ENCODE measurements around the gene CDKAL1.

Gene CDKAL1

DNA sequence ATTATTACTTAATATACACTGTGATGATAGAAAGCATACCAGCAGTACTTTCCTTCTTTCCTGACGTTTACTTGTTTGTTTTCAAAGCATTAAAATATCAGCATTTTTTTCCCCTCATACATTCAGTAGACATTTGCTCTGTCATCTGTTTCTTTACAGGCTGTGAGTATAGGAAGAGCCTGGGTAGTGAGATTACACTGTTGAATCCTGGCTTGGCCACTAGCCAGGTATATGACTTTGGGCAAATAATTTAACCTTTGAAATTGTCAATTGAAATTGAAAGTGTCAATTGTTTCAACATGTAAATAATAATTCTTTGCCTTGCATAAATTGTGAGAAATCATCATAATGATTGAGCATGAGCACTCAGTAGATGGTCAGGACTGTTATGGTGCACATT is 336.2 kb downstream of the CDKAL1 start:
- no peak overlapping the region for H3K4me3 ChIP-seq (ENCODE audit: low read depth, low read length)
- CTCF ChIA-PET, result no interaction called here
- TF ChIP-seq, protein P1, sequence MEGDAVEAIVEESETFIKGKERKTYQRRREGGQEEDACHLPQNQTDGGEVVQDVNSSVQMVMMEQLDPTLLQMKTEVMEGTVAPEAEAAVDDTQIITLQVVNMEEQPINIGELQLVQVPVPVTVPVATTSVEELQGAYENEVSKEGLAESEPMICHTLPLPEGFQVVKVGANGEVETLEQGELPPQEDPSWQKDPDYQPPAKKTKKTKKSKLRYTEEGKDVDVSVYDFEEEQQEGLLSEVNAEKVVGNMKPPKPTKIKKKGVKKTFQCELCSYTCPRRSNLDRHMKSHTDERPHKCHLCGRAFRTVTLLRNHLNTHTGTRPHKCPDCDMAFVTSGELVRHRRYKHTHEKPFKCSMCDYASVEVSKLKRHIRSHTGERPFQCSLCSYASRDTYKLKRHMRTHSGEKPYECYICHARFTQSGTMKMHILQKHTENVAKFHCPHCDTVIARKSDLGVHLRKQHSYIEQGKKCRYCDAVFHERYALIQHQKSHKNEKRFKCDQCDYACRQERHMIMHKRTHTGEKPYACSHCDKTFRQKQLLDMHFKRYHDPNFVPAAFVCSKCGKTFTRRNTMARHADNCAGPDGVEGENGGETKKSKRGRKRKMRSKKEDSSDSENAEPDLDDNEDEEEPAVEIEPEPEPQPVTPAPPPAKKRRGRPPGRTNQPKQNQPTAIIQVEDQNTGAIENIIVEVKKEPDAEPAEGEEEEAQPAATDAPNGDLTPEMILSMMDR (IDR thresholded peaks at IDR 0.05; ENCODE audit: insufficient read depth, low read length, missing control alignments), result no peak
- no peak for DNase-seq (ENCODE audit: low read depth, low spot score)
- POLR2A ChIA-PET, result no interaction called here

DNA sequence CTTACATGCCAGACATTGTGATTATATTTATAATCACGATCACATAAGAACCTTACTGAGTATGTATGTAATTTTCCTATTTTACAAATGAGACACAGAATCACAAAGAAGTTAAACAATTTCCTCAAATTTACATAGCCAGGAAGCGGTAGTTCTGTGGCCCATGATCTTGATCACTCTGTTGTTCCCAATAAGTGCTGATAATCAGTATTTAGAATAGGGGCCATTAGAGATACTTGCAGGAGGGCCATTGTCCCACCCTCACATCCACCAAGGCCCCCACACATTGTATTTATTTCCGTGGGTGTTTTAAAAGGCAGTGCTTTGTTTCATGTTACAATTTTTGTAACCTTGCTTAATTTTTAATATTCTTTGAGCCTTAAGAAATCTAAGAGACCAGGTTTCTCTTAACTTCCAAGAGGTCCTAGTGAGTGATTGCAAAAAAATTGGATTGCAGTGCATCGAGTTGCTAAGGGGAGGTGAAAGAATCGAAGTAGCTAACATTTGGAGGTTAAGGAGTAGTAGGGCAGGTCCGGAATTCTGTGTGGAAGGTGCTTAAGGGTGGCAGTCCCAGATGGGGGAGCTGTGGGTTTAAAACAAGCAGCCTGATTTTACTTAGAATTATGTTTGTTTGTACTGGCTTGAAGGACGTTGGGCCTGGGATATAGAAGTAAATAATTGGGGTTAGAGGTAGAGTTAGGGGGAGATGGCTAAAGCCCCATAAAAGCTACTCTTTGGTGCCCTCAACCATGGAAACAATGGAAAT is 339.4 kb downstream of the CDKAL1 start:
- CTCF ChIA-PET, result interaction anchor here (0.6 to 7.0 kb wide), 3 partner anchors 715 to 1448 kb away, joined by 3 to 45 read pairs (median 3); no protein-coding TSS in a partner anchor
- H3K4me3 ChIP-seq (ENCODE audit: low read depth, low read length), result no peak overlapping the region
- no peak for DNase-seq (ENCODE audit: low read depth, low spot score)
- POLR2A ChIA-PET, result no interaction called here
- TF ChIP-seq, protein P1 (IDR thresholded peaks at IDR 0.05; ENCODE audit: insufficient read depth, low read length, missing control alignments), result no peak

DNA sequence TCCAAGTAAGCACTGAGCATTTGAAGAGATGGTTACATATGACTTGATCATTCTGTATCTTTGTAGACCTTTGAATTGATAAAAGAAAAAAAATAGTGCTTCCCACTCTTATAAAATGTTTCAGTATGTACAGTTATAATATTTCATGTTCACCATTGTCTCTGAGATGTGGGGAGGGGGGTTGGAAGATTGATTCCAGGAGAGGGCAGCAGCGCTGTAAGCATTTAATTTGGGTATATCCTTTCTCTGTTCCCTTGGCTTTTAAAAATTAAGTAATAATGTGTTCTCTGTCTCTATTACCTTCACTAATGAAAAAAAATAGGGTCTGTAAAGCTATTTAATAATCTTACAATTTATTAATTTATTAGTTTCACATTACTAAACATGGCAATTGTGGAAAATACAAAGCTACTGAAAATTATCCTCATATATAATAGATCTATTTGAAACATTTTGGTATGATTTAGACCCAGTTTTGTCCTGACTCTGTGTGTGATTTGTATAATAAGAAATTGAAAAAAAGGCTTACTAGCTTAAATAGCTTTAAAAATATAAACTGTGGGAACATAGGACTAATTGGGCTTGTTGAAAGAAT is 341.2 kb downstream of the CDKAL1 start:
- no peak for DNase-seq (ENCODE audit: low read depth, low spot score)
- TF ChIP-seq, protein P1 (IDR thresholded peaks at IDR 0.05; ENCODE audit: insufficient read depth, low read length, missing control alignments), result peak; percentile 25
- ChIA-PET POLR2A (interaction anchor here (0.9 kb wide), 1 partner anchor 713 kb away, joined by 3 read pairs; no protein-coding TSS in a partner anchor), CTCF (interaction anchor here (0.8 to 7.0 kb wide), 4 partner anchors 8 to 718 kb away, joined by 3 to 45 read pairs (median 6); partner anchors contain the start of gene SOX4)
- H3K4me3 ChIP-seq (ENCODE audit: low read depth, low read length), result no peak overlapping the region

DNA sequence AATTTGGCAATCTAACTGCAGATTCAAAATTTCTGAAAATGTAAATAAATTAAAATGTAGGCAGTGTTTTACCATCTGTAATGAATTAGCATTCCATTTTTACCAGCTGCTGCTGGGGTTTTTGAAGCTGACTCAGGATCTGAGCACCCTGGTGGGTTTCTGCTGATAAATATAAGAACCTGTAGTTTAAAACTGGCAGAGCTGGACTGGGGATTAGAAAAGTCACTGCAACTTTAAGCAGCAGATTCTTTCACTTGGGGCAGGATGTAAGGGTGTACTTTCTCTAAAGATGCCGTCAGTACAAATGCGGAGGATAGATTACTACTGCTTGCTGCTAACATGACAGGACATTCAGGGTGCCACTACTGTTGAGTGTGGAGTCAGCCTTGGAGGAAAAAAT is 341.8 kb downstream of the CDKAL1 start:
- CTCF ChIA-PET, result interaction anchor here (0.8 to 7.0 kb wide), 4 partner anchors 9 to 717 kb away, joined by 3 to 45 read pairs (median 6); partner anchors contain the start of gene SOX4
- POLR2A ChIA-PET, result interaction anchor here (0.9 kb wide), 1 partner anchor 713 kb away, joined by 3 read pairs; no protein-coding TSS in a partner anchor
- TF ChIP-seq, protein P1 (IDR thresholded peaks at IDR 0.05; ENCODE audit: insufficient read depth, low read length, missing control alignments), result no peak
- peak; percentile 37 for DNase-seq (ENCODE audit: low read depth, low spot score)
- no peak overlapping the region; the same call in 1 of the 2 replicates for H3K4me3 ChIP-seq (ENCODE audit: low read depth, low read length)

DNA sequence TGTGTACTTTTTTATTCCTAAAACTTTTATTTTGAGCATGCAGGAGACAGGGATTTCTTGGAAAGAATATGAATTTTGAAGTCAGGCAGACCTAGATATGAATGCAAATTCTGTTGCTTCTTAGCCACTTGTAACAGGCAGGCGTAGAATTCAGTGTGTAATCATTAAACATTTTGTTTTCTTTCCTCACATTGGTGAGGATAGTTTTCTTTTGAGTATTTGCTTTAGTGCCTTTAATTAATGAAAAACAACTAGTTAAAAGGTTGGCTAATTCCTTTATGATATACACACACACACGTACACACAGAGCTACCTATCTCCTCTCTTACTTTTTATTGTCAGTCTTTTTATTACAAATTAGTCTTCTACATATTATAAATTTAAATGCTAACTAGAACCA is 342.3 kb downstream of the CDKAL1 start:
- DNase-seq (ENCODE audit: low read depth, low spot score), result no peak
- TF ChIP-seq, protein P1 (IDR thresholded peaks at IDR 0.05; ENCODE audit: insufficient read depth, low read length, missing control alignments), result no peak
- CTCF ChIA-PET, result interaction anchor here (0.9 to 7.0 kb wide), 3 partner anchors 272 to 712 kb away, joined by 3 to 45 read pairs (median 9); no protein-coding TSS in a partner anchor
- H3K4me3 ChIP-seq (ENCODE audit: low read depth, low read length), result no peak overlapping the region
- POLR2A ChIA-PET, result no interaction called here
